LHCN-M2 (cell line): ENCODE measurements around the gene PBX1. TPM values are rescaled to one million over a fixed set of nuclear protein-coding genes. Genes with fewer than 3 reads are reported as not detected.

Source experiments
- DNase-seq: peaks from one replicate; pipeline ENCODE4 v3.0.0-alpha.2; 2012; ENCODE audit warnings: low read depth
- total RNA-seq: library from RNA; depleted of rRNA; stranded (reverse); fragments of >200 nt; gene quantifications from 2 replicates; pipeline ENCODE4 v1.2.3, GENCODE V29; 2014

The PBX1 gene
- total RNA-seq, 1 experiment from 2014 or later = 3.6 TPM

- DNase-seq = no peak
Measured at GRCh38 chr1:164777518-164777917, 218.5 kb downstream of the PBX1 start.

- DNase-seq = no peak
Measured at GRCh38 chr1:164779376-164779775, 220.4 kb downstream of the PBX1 start.

DNA sequence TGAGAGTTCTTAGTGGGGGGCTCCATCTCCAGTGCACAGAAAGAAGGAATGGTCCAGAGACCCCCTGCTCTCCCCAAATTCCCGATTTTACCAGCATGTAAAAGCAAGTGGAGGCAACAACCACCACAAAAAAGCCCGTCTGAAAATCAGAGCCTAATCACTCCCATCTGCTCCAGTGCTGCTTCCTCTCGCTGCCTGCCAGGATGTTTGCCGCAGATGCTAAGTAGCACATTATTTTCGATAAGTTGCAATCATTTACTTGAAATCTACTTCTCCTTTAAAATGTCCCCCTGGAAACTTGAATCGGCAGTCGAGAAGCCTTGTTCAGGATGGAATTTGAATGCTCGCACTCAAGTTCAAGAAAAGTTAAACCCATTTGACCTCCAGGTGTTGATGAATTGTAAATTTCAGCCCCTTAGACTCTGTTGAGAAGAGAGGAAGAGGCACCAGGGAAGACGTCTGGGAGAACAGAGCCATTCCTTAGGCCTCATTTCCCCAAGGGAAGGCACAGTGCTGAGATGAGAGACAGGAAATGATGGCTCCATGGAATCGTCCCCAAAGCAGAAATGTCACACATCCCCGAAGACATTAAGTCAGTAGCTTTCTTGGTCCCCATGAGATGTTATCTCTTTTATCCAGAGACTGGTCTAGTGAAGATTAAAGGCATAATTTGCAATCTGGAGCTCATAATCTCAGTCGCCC, 221.3 kb downstream of the PBX1 start:
- DNase-seq = no peak

- DNase-seq = peak; percentile 93
Measured at GRCh38 chr1:164780863-164781262, 221.9 kb downstream of the PBX1 start.

DNA sequence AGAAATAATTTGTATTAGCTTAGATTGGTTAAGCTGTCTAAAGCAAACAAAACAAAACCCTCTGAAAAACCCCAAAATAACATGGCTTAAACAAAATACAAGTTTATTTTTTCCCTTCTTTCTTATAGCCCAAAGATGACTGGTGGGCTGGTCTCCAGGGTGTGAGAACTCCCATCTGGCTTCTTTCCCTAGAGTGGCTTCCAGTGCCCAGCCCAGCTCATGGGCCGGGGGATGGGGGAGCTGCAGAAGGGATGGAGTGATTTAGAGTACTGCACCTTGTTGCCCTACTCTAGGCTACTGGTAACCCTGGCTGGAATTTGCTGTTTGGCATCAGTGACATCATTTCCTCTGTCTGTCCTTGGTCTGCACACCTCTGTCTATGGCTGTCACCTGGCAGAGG, 223.0 kb downstream of the PBX1 start:
- DNase-seq = no peak

- no peak for DNase-seq
Measured at GRCh38 chr1:164783778-164784555, 225.0 kb downstream of the PBX1 start.

GRCh38 chr1:164784960-164785359, 226.0 kb downstream of the PBX1 start:
- DNase-seq = no peak

- DNase-seq = no peak
Measured at GRCh38 chr1:164785841-164786534, 227.0 kb downstream of the PBX1 start.

- DNase-seq = peak; percentile 66
Measured at GRCh38 chr1:164786980-164787833, 228.2 kb downstream of the PBX1 start.

- DNase-seq = no peak
Measured at GRCh38 chr1:164787834-164788231, 228.8 kb downstream of the PBX1 start.

DNA sequence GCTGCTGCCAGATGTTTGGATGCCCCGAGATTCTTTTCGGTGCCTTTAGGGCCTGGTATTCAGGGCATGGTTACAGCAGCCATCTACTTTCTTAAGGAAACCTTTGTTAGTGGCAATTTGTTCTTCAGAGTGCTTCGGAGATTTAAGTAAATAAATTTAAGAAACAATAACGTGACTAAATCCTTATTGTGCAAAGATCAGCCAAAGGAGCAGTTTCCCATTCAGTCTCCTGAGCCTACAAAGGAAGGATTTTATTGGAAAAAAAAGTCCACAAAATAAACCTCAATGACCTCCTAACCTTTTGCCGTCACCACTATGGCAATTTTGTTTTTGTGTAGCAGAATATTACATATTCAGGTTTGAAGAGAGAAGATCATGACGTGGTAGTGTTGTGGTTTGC, 231.1 kb downstream of the PBX1 start:
- DNase-seq = no peak

- no peak for DNase-seq
Measured at GRCh38 chr1:164792410-164793004, 233.5 kb downstream of the PBX1 start.

DNA sequence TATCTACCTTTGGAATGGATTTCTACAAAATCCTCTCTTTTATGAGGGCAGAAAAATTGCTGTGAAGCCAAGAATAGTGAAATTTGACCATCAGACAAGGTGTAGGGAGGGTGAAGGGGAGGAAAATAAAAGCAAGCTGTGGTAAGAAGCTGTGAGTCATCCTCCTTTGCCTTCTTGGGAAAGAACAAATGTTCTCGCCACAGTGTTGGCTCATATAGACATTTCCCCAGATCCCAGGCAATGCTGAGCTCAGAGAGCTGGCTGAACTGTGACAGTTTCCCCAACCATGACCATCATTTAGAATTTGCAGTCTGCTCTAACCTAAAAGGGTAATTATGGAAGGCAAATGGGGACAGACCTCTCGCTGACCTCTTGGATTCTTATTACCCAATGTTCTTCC, 235.4 kb downstream of the PBX1 start:
- peak; percentile 95 for DNase-seq

DNA sequence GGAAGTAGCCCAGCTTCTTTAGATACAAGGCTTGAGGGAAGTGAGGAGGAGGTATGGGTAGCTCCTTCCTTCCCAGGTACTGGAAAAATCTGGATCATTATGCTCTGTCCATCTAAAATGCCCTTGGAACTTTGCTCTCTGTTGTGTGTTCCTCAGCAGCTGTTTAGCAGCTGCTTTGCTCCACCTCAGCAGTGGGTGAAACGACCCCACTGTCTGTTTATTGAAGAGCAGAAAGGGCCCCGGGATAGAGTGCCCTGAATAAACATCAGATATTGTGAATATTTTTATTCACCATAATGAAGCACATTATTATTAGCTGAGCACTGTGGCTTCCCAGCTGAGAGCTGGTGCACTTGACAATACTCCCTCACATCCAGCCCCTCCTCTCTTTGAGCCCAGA, 237.9 kb downstream of the PBX1 start:
- peak; percentile 36 for DNase-seq

DNA sequence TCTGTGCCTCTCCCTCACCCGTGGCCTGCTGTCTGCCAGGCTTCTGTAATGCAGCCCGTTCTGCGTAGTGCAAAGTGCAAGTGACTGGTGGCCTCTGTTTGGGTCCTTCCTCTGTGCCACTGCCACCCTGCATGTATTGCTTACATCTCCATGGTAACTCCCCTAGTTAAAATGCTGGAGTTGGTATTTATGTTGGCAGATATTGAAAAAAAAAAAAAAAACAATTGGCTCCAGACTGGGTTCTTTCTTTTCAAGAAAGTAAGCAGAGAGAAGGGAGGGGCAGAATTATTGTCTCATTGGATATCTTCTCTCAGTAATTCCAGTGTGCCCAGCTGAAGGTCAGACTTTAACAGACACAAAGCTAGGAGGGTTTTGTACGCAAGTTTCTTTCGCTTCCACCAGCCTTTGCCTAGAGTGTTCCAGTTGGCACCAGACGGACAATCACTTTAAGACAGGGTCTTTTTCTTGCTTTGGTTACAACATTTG, 242.3 kb downstream of the PBX1 start:
- no peak for DNase-seq

DNA sequence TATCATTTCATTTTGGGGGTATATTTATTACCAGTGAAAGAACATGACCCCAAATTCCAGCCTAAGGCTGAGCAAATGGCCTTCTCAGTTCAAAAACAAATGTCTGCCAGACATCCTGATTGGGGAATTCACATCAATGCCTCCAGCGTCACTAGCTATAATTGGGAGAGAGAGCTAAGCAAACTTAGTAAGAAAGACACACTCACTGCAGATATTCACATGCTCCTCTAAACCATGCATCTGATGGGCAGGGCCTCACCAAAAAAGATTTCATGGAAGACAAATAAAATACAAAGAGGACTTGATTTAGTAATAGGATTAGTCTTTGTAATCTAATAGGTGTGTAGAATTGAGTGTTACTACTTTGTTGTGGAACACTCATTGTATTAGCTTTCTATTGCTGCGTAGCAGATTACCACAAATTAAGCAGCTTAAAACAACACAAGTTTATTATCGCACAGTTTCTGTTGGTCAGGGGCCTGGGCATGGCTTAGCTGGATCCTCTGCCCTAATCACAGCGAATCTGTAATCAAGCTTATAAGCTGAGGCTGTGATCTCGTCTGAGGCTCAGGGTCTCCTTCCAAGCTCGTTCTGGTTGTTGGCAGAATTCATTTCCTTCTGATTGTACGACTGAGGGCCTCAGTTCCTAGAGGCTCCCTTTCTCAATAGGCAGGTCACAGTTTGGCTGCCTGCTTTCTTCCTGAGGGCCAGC, 243.0 kb downstream of the PBX1 start:
- no peak for DNase-seq

DNA sequence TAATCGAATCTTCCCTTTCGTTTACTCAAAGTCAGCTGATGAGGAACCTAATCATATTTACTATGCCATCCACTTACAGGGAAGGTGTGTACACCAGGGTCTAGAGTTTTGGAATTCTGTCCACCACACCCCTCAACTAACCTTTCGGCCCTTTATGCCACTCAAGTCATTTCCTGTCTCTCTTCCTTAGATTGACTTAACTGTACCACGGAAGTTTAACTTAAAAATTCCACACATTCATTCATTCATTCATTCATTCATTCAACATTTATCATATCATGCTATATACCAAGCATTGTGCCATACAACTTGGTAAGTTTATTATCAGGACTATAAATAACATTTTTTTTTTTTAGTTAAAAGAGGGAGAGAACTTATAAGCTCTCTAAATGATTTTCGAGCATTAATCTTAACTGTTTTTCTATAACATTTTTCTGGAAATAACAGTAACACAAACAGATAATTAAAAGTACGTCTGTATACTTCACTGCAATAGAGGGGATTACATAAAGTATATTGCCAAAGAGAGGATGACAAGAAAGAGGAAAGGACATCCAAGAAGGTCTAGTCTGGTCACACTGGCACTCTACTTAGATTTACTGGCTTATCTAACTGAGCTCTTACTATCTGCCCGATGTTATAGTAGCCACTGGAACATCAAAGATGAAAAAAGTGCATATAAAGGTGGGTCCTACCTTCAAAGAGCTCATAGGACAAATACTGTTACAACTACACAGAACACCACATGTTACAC, 243.7 kb downstream of the PBX1 start:
- no peak for DNase-seq

DNA sequence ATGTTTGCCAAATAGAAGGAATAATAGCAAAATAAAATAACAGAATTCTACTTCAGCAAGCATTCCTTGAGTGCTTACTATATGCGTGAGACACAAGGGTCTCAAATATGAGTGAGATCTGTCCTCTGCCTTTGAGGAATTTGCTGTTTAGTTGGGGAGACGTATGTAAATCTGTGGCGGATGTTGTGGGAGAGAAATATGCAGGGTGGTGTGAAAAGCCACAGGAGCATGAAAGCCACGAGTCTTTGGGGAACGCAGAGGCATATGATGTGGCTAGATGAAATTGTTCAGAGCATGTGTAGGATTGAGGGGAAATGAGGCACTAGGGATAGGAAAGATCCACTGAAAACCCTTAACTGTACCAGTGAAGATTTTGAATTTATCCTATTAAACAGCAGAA, 244.4 kb downstream of the PBX1 start:
- peak; percentile 96 for DNase-seq

DNA sequence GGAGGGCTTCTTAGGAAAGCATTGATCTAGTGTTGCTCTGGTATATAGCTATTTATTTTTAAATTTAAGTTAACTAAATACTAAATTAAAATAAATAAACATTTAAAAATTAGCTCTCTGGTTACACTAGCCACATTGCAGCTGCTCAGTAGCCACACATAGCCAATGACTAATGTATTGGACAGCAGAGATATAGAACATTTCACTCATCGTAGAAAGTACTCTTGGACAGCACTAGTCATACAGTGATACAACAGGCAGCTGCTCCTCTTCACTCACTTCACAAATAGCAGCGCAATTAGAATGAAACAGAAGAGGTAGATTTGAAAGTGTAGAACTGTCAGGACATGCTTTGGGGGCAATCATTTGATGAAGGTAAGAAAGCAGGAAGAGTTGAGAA, 245.4 kb downstream of the PBX1 start:
- DNase-seq = peak; percentile 95

- DNase-seq = peak; percentile 73
Measured at GRCh38 chr1:164805399-164805798, 246.4 kb downstream of the PBX1 start.
